HepG2 (cell line): ENCODE data around the gene PXK. TPM values are rescaled to one million over a fixed set of nuclear protein-coding genes. Genes with fewer than 3 reads are reported as not detected.

Source experiments
- GATAD2A ChIP-seq: IDR thresholded peaks from 2 replicates; pipeline ENCODE4 v1.6.1; 2016
- KIAA2018 ChIP-seq: sonication (generic); formaldehyde crosslinking; IDR thresholded peaks from 2 replicates; pipeline ENCODE4 v1.5.0; 2020; ENCODE audit warnings: mild to moderate bottlenecking, missing genetic modification reagents, borderline replicate concordance
- RBM22 ChIP-seq: fragments of 200-400 bp; formaldehyde crosslinking; optimal IDR thresholded peaks from 2 replicates; pipeline ENCODE3; 2017; ENCODE audit warnings: mild to moderate bottlenecking, low read length, moderate library complexity
- ZNF317 ChIP-seq: sonication (generic); formaldehyde crosslinking; IDR thresholded peaks from 2 replicates; pipeline ENCODE4 v1.5.0; 2020; ENCODE audit warnings: mild to moderate bottlenecking, missing genetic modification reagents
- ZNF652 ChIP-seq: IDR thresholded peaks from 2 replicates; pipeline ENCODE4 v1.6.1; 2016; ENCODE audit warnings: low read depth, borderline replicate concordance
- ZNF773 ChIP-seq: sonication (generic); formaldehyde crosslinking; IDR thresholded peaks from 2 replicates; pipeline ENCODE4 v1.4.0; 2020; ENCODE audit warnings: missing genetic modification reagents, borderline replicate concordance
- ZSCAN9 ChIP-seq: IDR thresholded peaks from 2 replicates; pipeline ENCODE4 v1.6.1; 2016; ENCODE audit warnings: borderline replicate concordance
- polyA plus RNA-seq, 8 experiments: library from polyadenylated mRNA; depleted of rRNA in 3 of 8; stranded (reverse) in 7 of 8; unstranded in 1 of 8; fragments of >200 nt; fragmentation: Illumina TruSeq in 4 of 8; extraction: Trizol in 4 of 8; gene quantifications; 2 replicates each; pipeline versions ENCODE4 v1.2.1 to v1.2.3, GENCODE V29; 2011 to 2016; ENCODE audit warnings: low read depth in 4 of 8, missing spikeins in 1 of 8, mixed read lengths in 1 of 8; ENCODE audit not compliant: insufficient read depth in 1 of 8
- total RNA-seq, 5 experiments: library from RNA; depleted of rRNA; stranded (reverse); fragments of >200 nt; fragmentation: Illumina TruSeq; extraction: Trizol; gene quantifications; 2 replicates each; pipeline ENCODE4 v1.2.3, GENCODE V29; 2016; ENCODE audit warnings: low read depth in 1 of 5
- TF ChIP-seq, protein P1 (sequence below), 2 experiments: fragments of 450-650 bp in 1 of 2; sonication (generic) in 1 of 2; formaldehyde crosslinking; IDR thresholded peaks; 2 replicates each; pipeline versions ENCODE4 v1.5.0 to v1.8.0; 2020 to 2022; ENCODE audit warnings: mild to moderate bottlenecking in 1 of 2, missing genetic modification reagents in 1 of 2

Gene PXK
- total and polyA plus RNA-seq, 2 of the 13 experiments (the other 11 are each of a cell fraction or from before 2014, with no cell fraction given): 6.4 to 18.6 TPM

- no peak for TF ChIP-seq ZNF317 (CRISPR knock-in tag)
- no peak for TF ChIP-seq ZSCAN9 (CRISPR knock-in tag)
- peak; percentile 52 for TF ChIP-seq RBM22
- TF ChIP-seq GATAD2A: peak; percentile 43; the same call in 1 of the 2 replicates
- TF ChIP-seq ZNF652 (CRISPR knock-in tag): peak; percentile 68
- TF ChIP-seq KIAA2018 (CRISPR knock-in tag): no peak
- no peak for TF ChIP-seq ZNF773 (CRISPR knock-in tag)
- TF ChIP-seq, protein P1, sequence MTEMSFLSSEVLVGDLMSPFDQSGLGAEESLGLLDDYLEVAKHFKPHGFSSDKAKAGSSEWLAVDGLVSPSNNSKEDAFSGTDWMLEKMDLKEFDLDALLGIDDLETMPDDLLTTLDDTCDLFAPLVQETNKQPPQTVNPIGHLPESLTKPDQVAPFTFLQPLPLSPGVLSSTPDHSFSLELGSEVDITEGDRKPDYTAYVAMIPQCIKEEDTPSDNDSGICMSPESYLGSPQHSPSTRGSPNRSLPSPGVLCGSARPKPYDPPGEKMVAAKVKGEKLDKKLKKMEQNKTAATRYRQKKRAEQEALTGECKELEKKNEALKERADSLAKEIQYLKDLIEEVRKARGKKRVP (CRISPR knock-in tag; IDR thresholded peaks at IDR 0.05): peak in 1 of 2 experiments; percentile 14; a peak in 1 of 4 replicates
Measured at GRCh38 chr3:58322793-58323192, 9.9 kb upstream of the PXK start (continued).
